Thoracic aorta (tissue), 2 donors: ENCODE measurements around the gene ADCY9. TPM values are rescaled to one million over a fixed set of nuclear protein-coding genes. Genes with fewer than 3 reads are reported as not detected.
"Not testable (repeated sequence)": the region's sequence is repeated elsewhere in the genome, so short reads cannot be mapped to it uniquely, and the experiment has no call there.

ENCODE experiments used
- ATAC-seq: fragments of 150-250 bp; one replicate; pipeline ENCODE4 v1.8.0; 2017; ENCODE audit warnings: low read depth; ENCODE audit not compliant: insufficient number of reproducible peaks, low FRiP score
- DNase-seq: peaks from one replicate; pipeline ENCODE4 v3.0.0-alpha.2; 2020; ENCODE audit warnings: low spot score
- H3K27ac ChIP-seq, 2 donors: fragments of 200-600 bp; sonication (generic); 1 replicate in 1 of 2; 2 replicates in 1 of 2; pipeline ENCODE4 v1.5.1; 2016; ENCODE audit warnings: mild to moderate bottlenecking in 2 of 2, moderate library complexity in 2 of 2
- H3K27me3 ChIP-seq: fragments of 200-600 bp; sonication (generic); replicated peaks from 2 replicates; pipeline ENCODE4 v1.6.0; 2016; ENCODE audit warnings: mild to moderate bottlenecking; ENCODE audit not compliant: insufficient read depth
- H3K36me3 ChIP-seq: fragments of 200-600 bp; sonication (generic); one replicate; pipeline ENCODE4 v1.5.1; 2016
- H3K4me1 ChIP-seq, 2 donors: fragments of 200-600 bp; sonication (generic); 1 replicate in 1 of 2; 2 replicates in 1 of 2; pipeline versions ENCODE4 v1.5.1 to v1.6.0; 2016; ENCODE audit warnings: low read depth in 2 of 2, mild to moderate bottlenecking in 1 of 2; ENCODE audit not compliant: control insufficient read depth in 1 of 2
- H3K4me3 ChIP-seq: fragments of 200-600 bp; sonication (generic); 2 replicates; pipeline ENCODE4 v1.5.1; 2016; ENCODE audit warnings: mild to moderate bottlenecking
- H3K9me3 ChIP-seq: fragments of 200-600 bp; sonication (generic); 2 replicates; pipeline ENCODE4 v1.5.1; 2016
- total RNA-seq, 2 donors: library from RNA; depleted of rRNA; stranded (reverse); fragments of >200 nt; gene quantifications; one replicate each; pipeline versions ENCODE4 v1.1.0 to v1.2.3, GENCODE V29; 2016
- TF ChIP-seq, protein P1 (sequence below): fragments of 200-600 bp; sonication (generic); IDR thresholded peaks from one replicate; pipeline ENCODE4 v1.5.1; 2019; ENCODE audit warnings: antibody characterized with exemption

The ADCY9 gene
- total RNA-seq, 2 donors from 2014 or later, result 44.1 to 83.8 TPM

DNA sequence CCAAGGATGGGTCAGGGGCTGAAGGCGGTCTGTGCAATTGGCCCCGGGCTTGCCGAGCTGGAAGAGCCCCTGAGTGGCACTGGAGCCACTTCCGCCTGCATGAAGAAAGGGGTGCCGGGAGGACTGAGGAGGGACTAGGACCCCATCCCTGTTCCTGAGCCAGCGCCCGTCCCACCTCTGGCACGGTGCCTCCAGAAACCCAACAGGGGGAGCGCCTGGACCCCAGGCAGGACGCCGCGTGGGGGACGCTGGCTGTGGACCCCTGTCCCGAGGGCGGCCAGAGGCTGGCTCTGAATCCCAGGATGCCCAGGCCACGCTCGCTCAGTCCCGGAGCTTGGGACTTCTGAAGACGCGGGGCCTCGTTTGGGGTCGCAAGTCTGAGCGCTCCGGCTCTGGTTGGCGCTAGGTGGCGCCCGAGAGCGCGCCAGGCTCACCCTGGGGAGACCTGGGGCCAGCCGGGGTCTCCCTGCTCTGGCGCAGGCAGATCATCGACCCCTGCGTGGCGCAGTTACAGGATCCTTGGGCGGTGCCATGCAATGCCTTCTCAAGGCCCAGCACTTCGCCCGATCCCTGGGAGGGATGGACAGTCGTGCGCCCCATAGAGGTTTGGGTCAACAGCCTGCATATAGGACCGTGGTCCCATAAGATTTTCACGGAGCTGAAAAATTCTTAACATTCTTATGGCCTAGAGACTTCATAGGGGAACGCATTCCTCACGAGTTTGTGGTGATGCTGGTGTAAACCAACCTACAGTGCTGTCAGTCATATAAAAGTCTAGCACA, 177.2 kb downstream of the ADCY9 start:
- TF ChIP-seq, protein P1, sequence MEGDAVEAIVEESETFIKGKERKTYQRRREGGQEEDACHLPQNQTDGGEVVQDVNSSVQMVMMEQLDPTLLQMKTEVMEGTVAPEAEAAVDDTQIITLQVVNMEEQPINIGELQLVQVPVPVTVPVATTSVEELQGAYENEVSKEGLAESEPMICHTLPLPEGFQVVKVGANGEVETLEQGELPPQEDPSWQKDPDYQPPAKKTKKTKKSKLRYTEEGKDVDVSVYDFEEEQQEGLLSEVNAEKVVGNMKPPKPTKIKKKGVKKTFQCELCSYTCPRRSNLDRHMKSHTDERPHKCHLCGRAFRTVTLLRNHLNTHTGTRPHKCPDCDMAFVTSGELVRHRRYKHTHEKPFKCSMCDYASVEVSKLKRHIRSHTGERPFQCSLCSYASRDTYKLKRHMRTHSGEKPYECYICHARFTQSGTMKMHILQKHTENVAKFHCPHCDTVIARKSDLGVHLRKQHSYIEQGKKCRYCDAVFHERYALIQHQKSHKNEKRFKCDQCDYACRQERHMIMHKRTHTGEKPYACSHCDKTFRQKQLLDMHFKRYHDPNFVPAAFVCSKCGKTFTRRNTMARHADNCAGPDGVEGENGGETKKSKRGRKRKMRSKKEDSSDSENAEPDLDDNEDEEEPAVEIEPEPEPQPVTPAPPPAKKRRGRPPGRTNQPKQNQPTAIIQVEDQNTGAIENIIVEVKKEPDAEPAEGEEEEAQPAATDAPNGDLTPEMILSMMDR, result peak; percentile 95
- peaks cover 0 to 12% of the 10 kb centered on the region in 2 donors for H3K4me1 ChIP-seq
- H3K9me3 ChIP-seq, result no peaks in the 10 kb centered on the region
- H3K27ac ChIP-seq, result no peak overlapping the region
- ATAC-seq (no peak), DNase-seq (no peak)
- H3K27me3 ChIP-seq, result no peaks in the 10 kb centered on the region
- H3K36me3 ChIP-seq, result no peaks in the 10 kb centered on the region
- peak overlapping the region; percentile 79 for H3K4me3 ChIP-seq

DNA sequence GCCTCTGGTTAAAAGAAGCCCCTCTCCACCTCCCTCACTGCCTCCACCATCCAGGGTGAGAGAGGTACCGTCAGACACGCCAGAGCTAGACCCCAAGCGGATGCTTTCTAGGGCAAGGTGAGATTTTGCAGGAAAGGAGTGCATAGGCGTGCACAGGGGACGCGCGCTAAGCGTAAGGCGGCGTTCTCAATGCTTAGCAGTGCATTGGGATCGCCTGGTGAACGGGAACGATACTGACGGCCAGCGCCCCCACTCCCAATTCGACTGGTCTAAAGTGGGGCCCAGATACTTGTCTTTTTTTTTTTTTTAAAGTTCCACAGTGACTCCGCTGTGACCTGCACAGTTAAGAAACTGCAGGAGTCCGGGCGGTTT, 177.8 kb downstream of the ADCY9 start:
- Histone ChIP-seq H3K27ac (no peak overlapping the region), H3K4me1 (peaks cover 0 to 12% of the 10 kb centered on the region in 2 donors), H3K4me3 (peak overlapping the region; percentile 79), H3K27me3 (no peaks in the 10 kb centered on the region), H3K9me3 (no peaks in the 10 kb centered on the region), H3K36me3 (no peaks in the 10 kb centered on the region)
- ATAC-seq (no peak), DNase-seq (no peak)
- TF ChIP-seq, protein P1, result no peak

DNA sequence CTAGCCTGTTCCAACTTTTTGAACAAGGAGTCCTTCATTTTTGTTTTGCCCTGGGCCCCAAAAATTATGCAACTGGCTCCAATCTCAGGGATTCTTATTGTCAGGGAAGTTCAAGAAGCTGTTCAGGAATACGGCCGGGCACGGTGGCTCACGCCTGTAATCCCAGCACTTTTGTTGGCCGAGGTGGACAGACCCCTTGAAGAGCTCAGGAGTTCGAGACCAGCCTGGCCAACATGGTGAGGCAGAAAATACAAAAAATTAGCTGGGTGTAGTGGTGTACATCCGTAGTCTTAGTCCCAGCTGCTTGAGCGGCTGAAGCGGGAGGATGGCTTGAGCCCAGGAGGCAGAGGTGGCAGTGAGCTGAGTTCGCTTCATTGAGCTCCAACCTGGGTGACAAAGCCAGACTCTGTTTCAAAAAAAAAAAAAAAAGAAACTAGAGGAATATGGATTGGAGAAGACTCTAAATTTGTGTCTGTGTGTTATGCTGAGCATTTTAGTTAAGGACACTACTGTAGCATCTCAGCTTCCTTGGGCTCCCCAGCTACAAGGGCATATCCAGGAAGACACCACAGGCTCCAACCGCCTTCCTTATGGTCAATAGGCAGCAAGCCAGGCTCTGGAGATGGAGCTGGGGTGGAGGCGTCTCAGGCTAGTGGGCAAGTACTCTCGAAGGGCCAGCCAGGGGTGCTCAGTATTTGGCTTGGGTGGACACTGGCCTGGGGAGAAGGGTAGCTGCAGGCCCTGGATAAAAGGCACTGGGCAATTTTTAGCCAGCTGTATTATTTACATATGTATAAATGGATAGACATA, 179.0 kb downstream of the ADCY9 start:
- Histone ChIP-seq H3K9me3 (no peaks in the 10 kb centered on the region), H3K36me3 (no peaks in the 10 kb centered on the region), H3K4me3 (no peak overlapping the region), H3K27me3 (no peaks in the 10 kb centered on the region), H3K27ac (no peak overlapping the region), H3K4me1 (peaks cover 0 to 12% of the 10 kb centered on the region in 2 donors)
- ATAC-seq (no peak), DNase-seq (no peak)
- TF ChIP-seq, protein P1, result no peak

DNA sequence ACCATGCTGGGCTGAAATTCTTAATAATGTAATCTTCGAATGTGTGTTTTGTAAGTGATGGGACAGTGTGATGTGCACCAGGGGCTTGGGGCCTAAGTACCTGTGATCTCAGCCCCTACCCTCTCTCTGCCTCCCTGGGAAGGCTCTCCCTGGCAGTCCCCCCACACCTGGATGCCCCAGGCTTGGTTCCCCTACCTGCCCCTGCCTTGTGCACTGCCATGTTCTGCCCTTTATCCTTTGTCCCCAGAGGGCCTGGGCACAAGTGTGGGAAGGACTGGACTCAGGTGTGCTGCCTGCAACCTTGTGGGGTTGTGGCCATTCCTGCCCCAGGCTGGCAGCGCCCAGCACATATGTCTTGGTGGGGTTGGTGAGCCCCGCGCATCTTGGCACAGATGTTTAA, 180.3 kb downstream of the ADCY9 start:
- Histone ChIP-seq H3K4me1 (peaks cover 0 to 12% of the 10 kb centered on the region in 2 donors), H3K36me3 (no peaks in the 10 kb centered on the region), H3K27me3 (no peaks in the 10 kb centered on the region), H3K9me3 (no peaks in the 10 kb centered on the region), H3K4me3 (no peak overlapping the region), H3K27ac (no peak overlapping the region)
- TF ChIP-seq, protein P1, result no peak
- ATAC-seq, result no peak
- DNase-seq, result no peak

DNA sequence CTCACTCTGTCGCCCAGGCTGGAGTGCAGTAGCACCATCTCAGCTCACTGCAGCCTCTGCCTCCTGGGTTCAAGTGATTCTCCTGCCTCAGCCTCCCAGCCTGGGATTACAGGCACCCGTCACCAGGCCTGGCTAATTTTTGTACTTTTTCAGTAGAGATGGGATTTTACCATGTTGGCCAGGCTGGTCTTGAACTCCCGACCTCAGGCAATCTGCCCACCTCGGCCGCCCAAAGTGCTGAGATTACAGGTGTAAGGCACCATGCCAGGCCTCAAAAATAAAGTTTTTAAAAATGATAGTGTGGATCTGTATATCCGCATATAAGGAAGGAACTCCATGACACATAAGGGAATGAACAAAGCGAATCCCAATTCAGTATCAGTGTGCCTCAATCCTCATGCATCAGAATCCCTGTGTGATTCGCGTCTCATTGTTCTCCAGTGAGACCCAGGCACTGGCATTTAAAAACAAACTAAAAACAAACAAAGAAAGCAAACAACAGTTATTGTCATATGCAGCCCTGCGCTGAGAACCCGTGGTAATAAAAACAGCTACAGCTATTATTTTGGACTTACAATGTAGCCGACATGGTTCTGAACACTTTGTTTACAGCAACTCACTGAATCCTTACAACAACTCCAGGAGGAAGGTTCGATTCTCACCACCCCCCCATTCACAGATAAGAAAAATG, 181.6 kb downstream of the ADCY9 start:
- H3K27me3 ChIP-seq, result no peaks in the 10 kb centered on the region
- TF ChIP-seq, protein P1, result no peak
- no peak overlapping the region for H3K4me3 ChIP-seq
- DNase-seq (no peak), ATAC-seq (no peak)
- H3K36me3 ChIP-seq, result no peaks in the 10 kb centered on the region
- H3K9me3 ChIP-seq, result no peaks in the 10 kb centered on the region
- peaks cover 0 to 12% of the 10 kb centered on the region in 2 donors for H3K4me1 ChIP-seq
- H3K27ac ChIP-seq, result no peak overlapping the region

DNA sequence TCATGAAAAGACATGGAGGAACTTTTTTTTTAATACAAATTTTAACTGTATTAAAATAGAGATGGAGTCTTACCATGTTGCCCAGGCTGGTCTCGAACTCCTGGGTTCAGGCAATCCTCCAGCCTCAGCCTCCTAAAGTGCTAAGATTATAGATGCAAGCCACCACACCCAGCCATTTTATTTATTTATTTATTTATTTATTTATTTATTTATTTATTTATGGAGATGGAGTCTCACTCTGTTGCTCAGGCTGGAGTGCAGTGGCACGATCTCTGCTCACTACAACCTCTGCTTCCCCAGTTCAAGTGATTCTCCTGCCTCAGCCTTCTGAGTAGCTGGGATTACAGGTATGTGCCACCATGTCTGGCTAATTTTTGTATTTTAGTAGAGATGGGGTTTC, 189.1 kb downstream of the ADCY9 start:
- not testable (repeated sequence) for H3K4me1 ChIP-seq, H3K4me3 ChIP-seq, H3K36me3 ChIP-seq, ATAC-seq, H3K9me3 ChIP-seq, DNase-seq, H3K27ac ChIP-seq, H3K27me3 ChIP-seq
